Measurements from ENCODE around the gene SLC1A5.
A peak's percentile ranks its signal among the peaks of the same experiment; 100 is the strongest.
"Not testable (repeated sequence)": the region's sequence is repeated elsewhere in the genome, so short reads cannot be mapped to it uniquely, and the experiment has no call there.

The SLC1A5 gene

GRCh38 chr19:46798713-46799112, 10.3 kb upstream of the SLC1A5 start:
- no peak for DNase-seq (ENCODE audit: low read depth)

DNA sequence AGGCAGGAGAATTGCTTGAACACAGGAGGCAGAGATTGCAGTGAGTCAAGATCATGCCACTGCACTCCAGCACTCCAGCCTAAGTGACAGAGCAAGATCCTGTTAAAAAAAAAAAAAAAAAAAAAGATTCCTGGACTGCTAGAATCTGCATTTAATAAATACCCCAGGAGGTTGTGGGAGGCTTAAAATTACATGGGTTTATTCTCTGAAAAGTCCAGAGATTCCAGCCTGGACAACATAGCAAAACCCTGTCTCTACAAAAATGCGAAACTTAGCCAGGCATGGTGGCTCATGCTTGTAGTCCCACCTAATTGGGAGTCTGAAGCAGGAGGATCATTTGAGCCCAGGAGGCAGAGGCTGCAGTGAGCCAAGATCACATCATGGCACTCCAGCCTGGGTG, 9.5 kb upstream of the SLC1A5 start:
- DNase-seq (ENCODE audit: low read depth): no peak

GRCh38 chr19:46791944-46792343, 3.5 kb upstream of the SLC1A5 start:
- no peak for DNase-seq (ENCODE audit: low read depth)

DNA sequence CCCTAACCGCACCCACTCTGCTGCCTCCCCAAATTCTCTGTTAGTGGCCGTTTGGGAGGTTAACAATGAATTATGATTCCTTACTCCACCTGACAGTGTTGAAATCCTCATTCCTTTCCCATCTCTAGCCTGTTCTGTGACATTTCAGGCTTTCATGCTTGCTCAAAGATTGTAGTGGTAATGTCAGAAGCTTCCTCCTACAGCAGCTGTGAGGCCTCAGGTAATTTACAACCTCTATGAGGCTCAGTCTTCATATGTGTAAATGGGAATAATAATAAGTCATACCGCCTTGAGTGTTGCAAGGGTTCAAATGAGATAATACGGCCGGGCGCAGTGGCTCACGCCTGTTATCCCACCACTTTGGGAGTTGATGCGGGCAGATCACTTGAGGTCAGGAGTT, 977 bp upstream of the SLC1A5 start:
- DNase-seq (ENCODE audit: low read depth): no peak

- no peak for DNase-seq (ENCODE audit: low read depth)
Measured at GRCh38 chr19:46788968-46789338, 559 bp upstream of the SLC1A5 start.

DNA sequence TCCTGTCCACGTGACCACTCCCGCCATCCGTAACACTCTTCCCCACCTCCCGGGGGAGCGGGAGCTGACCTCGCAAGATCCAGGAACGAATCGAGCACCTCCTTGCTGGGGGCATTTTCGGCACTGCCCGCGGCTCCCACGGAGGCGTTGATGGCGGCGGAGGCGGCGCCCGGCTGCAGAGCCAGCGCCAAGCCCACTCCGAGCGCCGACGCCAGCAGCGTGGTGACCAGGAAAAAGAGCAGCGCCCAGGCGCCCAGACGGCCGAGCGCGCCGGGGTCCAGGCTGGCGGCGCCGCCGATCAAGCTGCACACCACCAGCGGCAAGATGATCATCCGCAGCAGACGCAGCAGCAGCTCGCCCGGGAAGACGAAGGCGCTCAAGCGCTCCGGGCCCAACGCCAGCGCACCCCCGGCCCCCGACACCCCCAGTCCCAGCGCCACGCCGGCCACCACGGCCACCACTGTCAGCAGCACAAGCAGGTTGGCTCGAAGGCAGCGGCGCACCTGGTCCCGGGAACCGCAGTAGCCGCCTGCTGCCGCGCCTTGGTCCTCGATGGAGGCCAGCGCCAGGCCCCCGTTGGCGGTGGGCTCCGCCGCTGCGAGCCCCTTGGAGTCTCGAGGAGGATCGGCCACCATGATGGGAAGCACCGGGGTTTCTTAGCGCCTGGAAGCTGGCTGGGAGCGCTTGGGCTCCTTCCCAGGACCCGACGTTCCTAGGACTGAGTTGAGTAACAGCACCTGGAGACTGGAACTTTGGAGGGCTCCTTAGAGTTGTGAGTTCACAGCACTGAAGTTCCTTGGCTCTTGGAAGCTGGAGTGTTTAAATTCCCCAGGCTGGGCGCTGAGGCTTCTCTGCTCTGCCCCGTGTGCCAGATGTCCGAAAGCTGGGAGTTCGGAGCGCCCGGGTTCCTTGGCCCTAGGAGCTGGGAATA, 798 bp downstream of the SLC1A5 start:
- DNase-seq (ENCODE audit: low read depth): no peak

- DNase-seq (ENCODE audit: low read depth): no peak
Measured at GRCh38 chr19:46787040-46787330, 1.4 kb downstream of the SLC1A5 start.

DNA sequence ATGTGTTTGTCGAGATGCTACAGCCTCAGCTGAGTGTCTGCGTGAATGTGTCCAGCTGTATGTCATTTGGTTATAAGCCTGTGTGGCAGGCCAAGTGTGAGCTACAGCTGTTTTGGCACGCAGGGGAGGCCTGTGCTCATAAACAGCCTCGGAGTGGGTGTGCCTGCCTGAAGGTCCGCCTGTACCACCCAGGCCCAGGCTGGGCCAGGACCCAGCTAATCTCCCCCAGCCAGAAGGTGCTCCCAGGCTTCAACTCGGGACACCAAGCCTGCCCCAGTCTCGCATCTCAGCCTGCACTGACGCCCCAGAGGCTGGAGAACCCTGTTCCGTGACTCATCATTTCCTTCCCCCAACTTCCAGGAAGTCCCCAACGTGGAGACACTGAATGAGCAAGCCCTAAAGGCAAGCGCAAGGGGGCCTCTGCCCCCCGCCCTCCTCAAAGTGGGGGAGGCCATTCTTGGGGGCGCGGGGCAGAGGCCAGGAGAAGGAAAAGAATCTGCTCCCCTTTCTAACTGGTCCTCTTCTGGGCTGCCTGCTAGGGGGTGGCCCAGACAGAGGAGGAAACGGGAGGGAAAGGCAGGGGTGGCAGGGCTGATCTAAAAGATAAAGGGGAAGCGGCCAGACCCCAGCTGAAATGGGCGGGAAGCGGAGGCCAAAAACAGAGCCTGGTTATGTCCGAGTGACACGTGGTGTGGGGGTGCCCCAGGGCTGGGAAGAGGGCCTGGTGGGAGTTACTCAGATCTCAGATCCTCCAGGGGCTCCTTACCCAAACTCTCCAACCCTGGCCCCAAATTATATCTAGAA, 2.0 kb downstream of the SLC1A5 start:
- DNase-seq (ENCODE audit: low read depth): peak; percentile 72

- no peak for DNase-seq (ENCODE audit: low read depth)
Measured at GRCh38 chr19:46785980-46786235, 2.5 kb downstream of the SLC1A5 start.

DNA sequence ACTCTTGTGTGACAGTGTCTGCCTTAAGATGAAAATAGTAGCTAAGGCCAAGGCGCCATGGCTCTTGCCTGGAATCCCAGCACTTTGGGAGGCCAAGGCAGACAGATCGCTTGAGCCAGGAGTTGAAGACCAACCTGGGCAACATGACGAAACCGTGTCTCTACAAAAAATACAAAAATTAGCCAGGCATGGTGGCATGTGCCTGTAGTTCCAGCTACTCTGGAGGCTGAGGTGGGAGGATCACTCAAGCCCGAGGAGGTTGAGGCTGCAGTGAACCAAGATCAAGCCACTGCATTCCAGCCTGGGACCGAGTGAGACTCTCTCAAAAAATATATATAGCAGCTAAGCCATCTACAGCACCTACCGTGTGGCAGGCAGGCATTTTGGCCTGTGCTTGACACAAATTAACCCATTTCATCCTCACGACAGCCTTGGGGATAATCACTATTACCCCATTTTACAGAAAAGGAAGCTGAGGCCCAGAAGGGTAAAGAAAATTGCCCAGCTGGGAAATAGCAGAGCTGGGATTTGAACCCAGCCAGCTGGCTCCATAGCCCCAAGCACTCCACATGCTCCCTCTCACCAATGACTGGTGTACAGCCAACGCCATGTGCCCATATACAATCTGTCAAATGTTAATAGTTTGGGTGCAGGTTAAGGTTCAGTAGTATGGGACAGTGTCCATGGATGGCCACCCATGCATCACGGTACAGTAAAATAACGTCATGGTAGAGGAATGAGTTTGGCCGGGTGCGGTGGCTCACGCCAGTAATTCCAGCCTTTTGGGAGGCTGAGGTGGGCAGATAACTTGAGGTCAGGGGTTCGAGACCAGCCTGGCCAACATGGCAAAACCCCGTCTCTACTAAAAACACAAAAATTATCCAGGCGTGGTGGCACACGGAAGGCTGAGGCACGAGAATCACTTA, 3.1 kb downstream of the SLC1A5 start:
- no peak for DNase-seq (ENCODE audit: low read depth)

DNA sequence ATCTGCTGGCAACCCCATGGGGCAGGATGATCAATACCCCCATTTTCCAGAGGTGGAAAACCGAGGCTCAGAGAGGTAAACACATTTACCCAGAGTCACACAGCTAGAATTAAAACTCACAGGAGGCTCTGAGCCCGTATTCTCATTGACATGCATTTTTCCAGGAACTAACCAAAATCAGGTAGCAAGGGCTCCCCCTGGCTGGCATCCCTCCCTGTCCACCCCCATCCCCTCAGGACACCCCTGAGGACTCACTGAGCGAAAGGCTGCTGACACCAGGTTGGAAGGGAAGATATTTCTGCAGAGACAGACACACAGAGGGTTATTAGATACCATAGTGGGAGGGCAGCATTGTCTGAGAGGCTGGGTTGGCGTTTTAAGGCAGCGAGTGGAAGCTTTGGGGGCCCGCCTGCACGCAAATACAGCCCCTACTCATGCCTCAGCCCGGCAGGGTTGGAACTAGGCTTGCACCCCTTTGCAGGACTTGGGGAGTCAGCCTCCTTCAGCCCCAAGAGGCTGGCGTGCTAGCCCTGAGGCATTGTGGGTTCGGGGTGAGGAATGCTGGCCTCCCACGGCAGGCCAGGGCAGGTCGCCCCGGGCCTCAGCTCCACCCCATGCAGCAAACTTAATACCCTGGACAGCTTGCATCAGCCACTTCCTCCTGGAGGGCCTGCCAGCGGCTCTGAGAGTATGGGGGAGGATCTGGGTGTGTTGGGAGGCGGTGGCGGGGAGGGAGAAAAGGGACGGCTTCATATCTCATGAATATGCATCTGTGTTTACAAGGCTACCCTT, 3.9 kb downstream of the SLC1A5 start:
- no peak for DNase-seq (ENCODE audit: low read depth)

- no peak for DNase-seq (ENCODE audit: low read depth)
Measured at GRCh38 chr19:46783670-46784069, 4.7 kb downstream of the SLC1A5 start.

GRCh38 chr19:46782355-46783019, 5.9 kb downstream of the SLC1A5 start:
- DNase-seq (ENCODE audit: low read depth): no peak

DNA sequence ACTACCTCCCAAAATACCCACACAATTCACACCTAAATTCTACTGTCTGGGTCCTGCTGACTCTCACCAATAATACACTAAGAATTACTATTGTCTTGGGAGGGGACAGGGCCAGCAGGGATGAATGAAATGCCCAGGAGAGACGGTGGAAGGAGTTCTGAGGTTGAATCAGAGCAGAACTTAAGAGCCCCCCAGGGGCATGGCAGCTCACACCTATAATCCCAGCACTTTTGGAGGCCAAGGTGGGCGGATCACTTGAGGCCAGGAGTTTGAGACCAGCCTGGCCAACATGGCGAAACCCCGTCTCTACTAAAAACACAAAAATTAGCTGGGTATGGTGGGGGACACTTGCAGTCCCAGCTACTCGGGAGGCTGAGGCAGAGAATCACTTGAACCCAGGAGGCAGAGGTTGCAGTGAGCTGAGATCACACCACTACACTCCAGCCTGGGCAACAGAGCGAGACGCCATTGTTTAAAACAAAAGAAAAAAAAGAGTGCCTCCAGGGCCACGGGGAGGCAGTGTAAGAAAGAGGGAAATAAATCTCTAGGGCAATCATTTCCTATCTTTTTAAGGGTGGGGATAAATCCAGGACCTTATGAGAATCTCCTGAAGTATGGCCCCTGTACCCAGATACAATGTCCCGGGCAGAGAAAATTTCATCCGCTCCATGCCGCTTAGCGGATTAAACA, 10.3 kb downstream of the SLC1A5 start:
- DNase-seq (ENCODE audit: low read depth): not testable (repeated sequence)

- no peak for DNase-seq (ENCODE audit: low read depth)
Measured at GRCh38 chr19:46776927-46777911, 11.2 kb downstream of the SLC1A5 start.

GRCh38 chr19:46775642-46776258, 12.6 kb downstream of the SLC1A5 start:
- DNase-seq (ENCODE audit: low read depth): no peak

DNA sequence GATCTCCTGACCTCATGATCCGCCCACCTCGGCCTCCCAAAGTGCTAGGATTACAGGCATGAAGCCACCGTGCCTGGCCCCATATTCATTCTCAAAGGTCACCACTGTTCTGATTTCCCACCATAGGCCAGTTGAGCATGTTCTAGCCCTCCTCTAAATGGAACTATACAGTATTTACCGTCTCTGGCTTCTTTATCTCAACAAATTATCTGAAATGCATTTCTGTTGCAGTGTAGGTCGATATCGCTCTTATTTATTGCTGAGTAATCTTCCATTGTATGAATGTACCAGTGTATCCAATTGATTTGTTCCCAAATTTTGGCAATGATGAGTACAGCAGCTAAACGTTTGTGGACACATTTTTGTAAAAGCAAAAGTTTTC, 15.4 kb downstream of the SLC1A5 start:
- DNase-seq (ENCODE audit: low read depth): no peak

DNA sequence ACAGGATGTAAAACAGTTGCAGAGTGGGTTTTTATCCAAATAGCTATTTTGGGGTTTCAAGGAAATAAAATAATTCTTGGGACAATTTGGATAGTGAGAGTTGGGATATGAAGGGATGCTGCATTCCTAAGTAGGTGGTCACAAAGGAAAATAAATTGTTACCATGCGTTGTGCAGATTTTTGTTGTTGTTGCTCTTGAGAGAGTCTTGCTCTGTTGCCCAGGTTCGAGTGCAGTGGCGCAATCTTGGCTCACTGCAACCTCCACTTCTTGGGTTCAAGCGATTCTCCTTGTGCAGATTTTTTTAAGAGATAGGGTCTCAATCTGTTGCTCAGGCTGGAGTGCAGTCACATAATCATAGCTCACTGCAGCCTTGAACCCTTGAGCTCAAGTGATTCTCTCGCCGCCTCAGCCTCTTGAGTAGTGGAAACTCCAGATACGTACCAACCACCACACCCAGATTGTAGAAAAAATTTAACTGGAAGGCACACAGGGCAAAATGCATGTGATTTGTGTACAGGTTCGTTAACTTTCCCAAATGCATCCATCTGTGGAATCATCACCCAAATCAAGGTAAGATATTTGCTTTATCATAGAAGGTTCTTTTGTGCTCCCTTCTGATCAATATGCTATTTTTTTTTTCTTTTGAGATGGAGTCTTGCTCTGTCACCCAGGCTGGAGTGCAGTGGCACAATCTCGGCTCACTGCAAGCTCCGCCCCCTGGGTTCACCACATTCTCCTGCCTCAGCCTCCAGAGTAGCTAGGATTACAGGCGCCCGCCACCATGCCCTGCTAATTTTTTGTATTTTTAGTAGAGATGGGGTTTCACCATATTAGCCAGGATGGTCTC, 16.0 kb downstream of the SLC1A5 start:
- no peak for DNase-seq (ENCODE audit: low read depth)

Data from stimulated activated CD8-positive, alpha-beta memory T cell treated with anti-CD3 and anti-CD28 coated beads, Interleukin-7, amount 100 ng/mL, for 24 hours (primary cell).